ENCODE measurements around the gene SERPING1.

Gene SERPING1

GRCh38 chr11:57597461-57597915 is at the start of gene SERPING1:
TSS of gene SERPING1 (plus strand) at chr11:57597685. CDS start at chr11:57598271, 586 bp downstream.
- no peak for DNase-seq

GRCh38 chr11:57547854-57548377 is 49.6 kb upstream of the SERPING1 start:
- peak; percentile 54 for DNase-seq

- DNase-seq = no peak
Measured at GRCh38 chr11:57549983-57550382, 47.5 kb upstream of the SERPING1 start.

- no peak for DNase-seq
Measured at GRCh38 chr11:57551941-57552340, 45.5 kb upstream of the SERPING1 start.

- no peak for DNase-seq
Measured at GRCh38 chr11:57552479-57552878, 45.0 kb upstream of the SERPING1 start.

GRCh38 chr11:57555393-57555792 is 42.1 kb upstream of the SERPING1 start:
- DNase-seq = no peak

GRCh38 chr11:57556041-57556440 is 41.4 kb upstream of the SERPING1 start:
- no peak for DNase-seq

- DNase-seq = no peak
Measured at GRCh38 chr11:57560146-57560545, 37.3 kb upstream of the SERPING1 start.

GRCh38 chr11:57562596-57562995 is 34.9 kb upstream of the SERPING1 start:
- DNase-seq = no peak

- peak; percentile 93 for DNase-seq
Measured at GRCh38 chr11:57566005-57566904, 31.2 kb upstream of the SERPING1 start.

GRCh38 chr11:57566905-57567514 is 30.5 kb upstream of the SERPING1 start:
- DNase-seq = peak; percentile 65

- DNase-seq = peak; percentile 70
Measured at GRCh38 chr11:57567515-57568329, 29.8 kb upstream of the SERPING1 start, which contains the start of gene UBE2L6. TSS of gene UBE2L6 (minus strand) at chr11:57567672. CDS start at chr11:57567611, 61 bp downstream.

- DNase-seq = peak; percentile 92
Measured at GRCh38 chr11:57568330-57568766, 29.1 kb upstream of the SERPING1 start.

GRCh38 chr11:57571606-57572005 is 25.9 kb upstream of the SERPING1 start:
- DNase-seq = peak; percentile 37

GRCh38 chr11:57574061-57574460 is 23.4 kb upstream of the SERPING1 start:
- no peak for DNase-seq

- no peak for DNase-seq
Measured at GRCh38 chr11:57584341-57584740, 13.1 kb upstream of the SERPING1 start.

- DNase-seq = no peak
Measured at GRCh38 chr11:57585301-57585700, 12.2 kb upstream of the SERPING1 start.

- no peak for DNase-seq
Measured at GRCh38 chr11:57586711-57587245, 10.7 kb upstream of the SERPING1 start.

- peak; percentile 46 for DNase-seq
Measured at GRCh38 chr11:57588046-57588710, 9.3 kb upstream of the SERPING1 start.

GRCh38 chr11:57596266-57596885 is 1.1 kb upstream of the SERPING1 start:
- DNase-seq = no peak
